Measurements from ENCODE around the gene TGM4.

DNA sequence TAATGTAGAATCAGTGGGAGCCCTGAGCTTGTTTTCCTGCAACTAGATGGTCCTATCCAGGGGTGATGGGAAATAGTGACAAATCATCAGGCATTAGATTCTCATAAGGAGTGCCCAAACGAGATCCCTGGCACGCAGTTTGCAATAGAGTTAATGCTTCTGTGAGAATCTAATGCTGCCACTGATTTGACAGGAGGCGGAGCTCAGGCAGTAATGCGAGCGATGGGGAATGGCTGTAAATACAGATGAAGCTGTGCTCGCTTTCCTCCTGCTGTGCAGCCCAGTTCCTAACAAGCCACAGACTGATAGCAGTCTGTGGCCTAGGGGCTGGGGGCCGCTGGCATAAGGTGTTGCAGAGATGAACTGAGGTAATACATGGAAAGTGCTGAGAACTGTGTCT lies 41.0 kb upstream of the TGM4 start:
- TF ChIP-seq, protein P1, sequence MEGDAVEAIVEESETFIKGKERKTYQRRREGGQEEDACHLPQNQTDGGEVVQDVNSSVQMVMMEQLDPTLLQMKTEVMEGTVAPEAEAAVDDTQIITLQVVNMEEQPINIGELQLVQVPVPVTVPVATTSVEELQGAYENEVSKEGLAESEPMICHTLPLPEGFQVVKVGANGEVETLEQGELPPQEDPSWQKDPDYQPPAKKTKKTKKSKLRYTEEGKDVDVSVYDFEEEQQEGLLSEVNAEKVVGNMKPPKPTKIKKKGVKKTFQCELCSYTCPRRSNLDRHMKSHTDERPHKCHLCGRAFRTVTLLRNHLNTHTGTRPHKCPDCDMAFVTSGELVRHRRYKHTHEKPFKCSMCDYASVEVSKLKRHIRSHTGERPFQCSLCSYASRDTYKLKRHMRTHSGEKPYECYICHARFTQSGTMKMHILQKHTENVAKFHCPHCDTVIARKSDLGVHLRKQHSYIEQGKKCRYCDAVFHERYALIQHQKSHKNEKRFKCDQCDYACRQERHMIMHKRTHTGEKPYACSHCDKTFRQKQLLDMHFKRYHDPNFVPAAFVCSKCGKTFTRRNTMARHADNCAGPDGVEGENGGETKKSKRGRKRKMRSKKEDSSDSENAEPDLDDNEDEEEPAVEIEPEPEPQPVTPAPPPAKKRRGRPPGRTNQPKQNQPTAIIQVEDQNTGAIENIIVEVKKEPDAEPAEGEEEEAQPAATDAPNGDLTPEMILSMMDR (IDR thresholded peaks at IDR 0.05 in 2 of 3, conservative IDR thresholded peaks at IDR 0.05 in 1 of 3; ENCODE audit: control insufficient read depth in 2 of 3, extremely low read depth in 1 of 3, insufficient read depth in 1 of 3, low read depth in 3 of 3, low read length in 3 of 3): no peak
- TF ChIP-seq EZH2 (IDR thresholded peaks at IDR 0.05; ENCODE audit: borderline replicate concordance, control insufficient read depth, low read depth, low read length): no peak
- TF ChIP-seq POLR2AphosphoS5 (IDR thresholded peaks at IDR 0.05; ENCODE audit: low read length): no peak
- no peak for TF ChIP-seq NFIC (IDR thresholded peaks at IDR 0.05; ENCODE audit: low read depth, low read length)
- TF ChIP-seq, protein P2, sequence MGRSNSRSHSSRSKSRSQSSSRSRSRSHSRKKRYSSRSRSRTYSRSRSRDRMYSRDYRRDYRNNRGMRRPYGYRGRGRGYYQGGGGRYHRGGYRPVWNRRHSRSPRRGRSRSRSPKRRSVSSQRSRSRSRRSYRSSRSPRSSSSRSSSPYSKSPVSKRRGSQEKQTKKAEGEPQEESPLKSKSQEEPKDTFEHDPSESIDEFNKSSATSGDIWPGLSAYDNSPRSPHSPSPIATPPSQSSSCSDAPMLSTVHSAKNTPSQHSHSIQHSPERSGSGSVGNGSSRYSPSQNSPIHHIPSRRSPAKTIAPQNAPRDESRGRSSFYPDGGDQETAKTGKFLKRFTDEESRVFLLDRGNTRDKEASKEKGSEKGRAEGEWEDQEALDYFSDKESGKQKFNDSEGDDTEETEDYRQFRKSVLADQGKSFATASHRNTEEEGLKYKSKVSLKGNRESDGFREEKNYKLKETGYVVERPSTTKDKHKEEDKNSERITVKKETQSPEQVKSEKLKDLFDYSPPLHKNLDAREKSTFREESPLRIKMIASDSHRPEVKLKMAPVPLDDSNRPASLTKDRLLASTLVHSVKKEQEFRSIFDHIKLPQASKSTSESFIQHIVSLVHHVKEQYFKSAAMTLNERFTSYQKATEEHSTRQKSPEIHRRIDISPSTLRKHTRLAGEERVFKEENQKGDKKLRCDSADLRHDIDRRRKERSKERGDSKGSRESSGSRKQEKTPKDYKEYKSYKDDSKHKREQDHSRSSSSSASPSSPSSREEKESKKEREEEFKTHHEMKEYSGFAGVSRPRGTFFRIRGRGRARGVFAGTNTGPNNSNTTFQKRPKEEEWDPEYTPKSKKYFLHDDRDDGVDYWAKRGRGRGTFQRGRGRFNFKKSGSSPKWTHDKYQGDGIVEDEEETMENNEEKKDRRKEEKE (IDR thresholded peaks at IDR 0.05): no peak
- TF ChIP-seq JUNB (IDR thresholded peaks at IDR 0.05): no peak
- no peak for TF ChIP-seq EP300 (IDR thresholded peaks at IDR 0.05; ENCODE audit: borderline replicate concordance in 1 of 2, control insufficient read depth in 1 of 2, low read depth in 2 of 2, low read length in 2 of 2)
- TF ChIP-seq, protein P3, sequence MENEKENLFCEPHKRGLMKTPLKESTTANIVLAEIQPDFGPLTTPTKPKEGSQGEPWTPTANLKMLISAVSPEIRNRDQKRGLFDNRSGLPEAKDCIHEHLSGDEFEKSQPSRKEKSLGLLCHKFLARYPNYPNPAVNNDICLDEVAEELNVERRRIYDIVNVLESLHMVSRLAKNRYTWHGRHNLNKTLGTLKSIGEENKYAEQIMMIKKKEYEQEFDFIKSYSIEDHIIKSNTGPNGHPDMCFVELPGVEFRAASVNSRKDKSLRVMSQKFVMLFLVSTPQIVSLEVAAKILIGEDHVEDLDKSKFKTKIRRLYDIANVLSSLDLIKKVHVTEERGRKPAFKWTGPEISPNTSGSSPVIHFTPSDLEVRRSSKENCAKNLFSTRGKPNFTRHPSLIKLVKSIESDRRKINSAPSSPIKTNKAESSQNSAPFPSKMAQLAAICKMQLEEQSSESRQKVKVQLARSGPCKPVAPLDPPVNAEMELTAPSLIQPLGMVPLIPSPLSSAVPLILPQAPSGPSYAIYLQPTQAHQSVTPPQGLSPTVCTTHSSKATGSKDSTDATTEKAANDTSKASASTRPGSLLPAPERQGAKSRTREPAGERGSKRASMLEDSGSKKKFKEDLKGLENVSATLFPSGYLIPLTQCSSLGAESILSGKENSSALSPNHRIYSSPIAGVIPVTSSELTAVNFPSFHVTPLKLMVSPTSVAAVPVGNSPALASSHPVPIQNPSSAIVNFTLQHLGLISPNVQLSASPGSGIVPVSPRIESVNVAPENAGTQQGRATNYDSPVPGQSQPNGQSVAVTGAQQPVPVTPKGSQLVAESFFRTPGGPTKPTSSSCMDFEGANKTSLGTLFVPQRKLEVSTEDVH (IDR thresholded peaks at IDR 0.05; ENCODE audit: low read depth, partially characterized antibody): no peak
- TF ChIP-seq, protein P4, sequence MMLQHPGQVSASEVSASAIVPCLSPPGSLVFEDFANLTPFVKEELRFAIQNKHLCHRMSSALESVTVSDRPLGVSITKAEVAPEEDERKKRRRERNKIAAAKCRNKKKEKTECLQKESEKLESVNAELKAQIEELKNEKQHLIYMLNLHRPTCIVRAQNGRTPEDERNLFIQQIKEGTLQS (IDR thresholded peaks at IDR 0.05; ENCODE audit: borderline replicate concordance, extremely low read depth, low read depth, low read length): no peak

Measured in GM12878 (cell line).